Activated CD8-positive, alpha-beta memory T cell treated with anti-CD3 and anti-CD28 coated beads, Interleukin-2, amount 10 ng/mL, durations not matched to agents 7 days and 5 days (primary cell): ENCODE measurements around the gene GCC2. TPM values are rescaled to one million over a fixed set of nuclear protein-coding genes. Genes with fewer than 3 reads are reported as not detected.
"Not testable (repeated sequence)": the region's sequence is repeated elsewhere in the genome, so short reads cannot be mapped to it uniquely, and the experiment has no call there.

ENCODE experiments used
- ATAC-seq: fragments of 150-1000 bp; cut with Tn5 transposase; one replicate; pipeline ENCODE4 v1.10.0; 2021; ENCODE audit warnings: moderate library complexity
- CTCF ChIA-PET: fragments of 350-600 bp; sonication (Branson Sonifier 250); formaldehyde crosslinking; loops from one replicate; lab custom pipeline; 2021; ENCODE audit warnings: antibody characterized with exemption; lab: Charles Lee
- DNase-seq: peaks from one replicate; pipeline ENCODE4 v3.0.0-alpha.2; 2020
- H3K27ac Mint-ChIP-seq: one replicate; pipeline ENCODE4 v1.8.0; 2021; ENCODE audit warnings: mild to moderate bottlenecking, mixed read lengths
- H3K27me3 Mint-ChIP-seq: one replicate; pipeline ENCODE4 v1.8.0; 2021; ENCODE audit warnings: mixed read lengths
- H3K36me3 Mint-ChIP-seq: one replicate; pipeline ENCODE4 v1.8.0; 2021; ENCODE audit warnings: mild to moderate bottlenecking, mixed read lengths
- H3K4me1 Mint-ChIP-seq: one replicate; pipeline ENCODE4 v1.8.0; 2021; ENCODE audit warnings: mixed read lengths
- H3K4me3 Mint-ChIP-seq: one replicate; pipeline ENCODE4 v1.8.0; 2021; ENCODE audit warnings: mild to moderate bottlenecking, moderate library complexity, mixed read lengths
- H3K9me3 Mint-ChIP-seq: one replicate; pipeline ENCODE4 v1.8.0; 2022; ENCODE audit warnings: low read depth, mixed read lengths
- total RNA-seq, 2 experiments: library from RNA; stranded (reverse); gene quantifications; one replicate each; pipeline ENCODE4 v1.2.3, GENCODE V29; 2021

The GCC2 gene
- total RNA-seq, 2 experiments from 2014 or later, result 47.4 to 47.8 TPM

GRCh38 chr2:108547606-108548005 lies 98.6 kb downstream of the GCC2 start:
- DNase-seq (no peak), ATAC-seq (no peak)
- Mint-ChIP-seq H3K36me3 (peaks cover 12% of the 10 kb centered on the region), H3K27ac (no peak overlapping the region), H3K27me3 (no peaks in the 10 kb centered on the region), H3K4me3 (no peak overlapping the region), H3K4me1 (no peaks in the 10 kb centered on the region), H3K9me3 (no peaks in the 10 kb centered on the region)
- CTCF ChIA-PET, result no interaction called here

DNA sequence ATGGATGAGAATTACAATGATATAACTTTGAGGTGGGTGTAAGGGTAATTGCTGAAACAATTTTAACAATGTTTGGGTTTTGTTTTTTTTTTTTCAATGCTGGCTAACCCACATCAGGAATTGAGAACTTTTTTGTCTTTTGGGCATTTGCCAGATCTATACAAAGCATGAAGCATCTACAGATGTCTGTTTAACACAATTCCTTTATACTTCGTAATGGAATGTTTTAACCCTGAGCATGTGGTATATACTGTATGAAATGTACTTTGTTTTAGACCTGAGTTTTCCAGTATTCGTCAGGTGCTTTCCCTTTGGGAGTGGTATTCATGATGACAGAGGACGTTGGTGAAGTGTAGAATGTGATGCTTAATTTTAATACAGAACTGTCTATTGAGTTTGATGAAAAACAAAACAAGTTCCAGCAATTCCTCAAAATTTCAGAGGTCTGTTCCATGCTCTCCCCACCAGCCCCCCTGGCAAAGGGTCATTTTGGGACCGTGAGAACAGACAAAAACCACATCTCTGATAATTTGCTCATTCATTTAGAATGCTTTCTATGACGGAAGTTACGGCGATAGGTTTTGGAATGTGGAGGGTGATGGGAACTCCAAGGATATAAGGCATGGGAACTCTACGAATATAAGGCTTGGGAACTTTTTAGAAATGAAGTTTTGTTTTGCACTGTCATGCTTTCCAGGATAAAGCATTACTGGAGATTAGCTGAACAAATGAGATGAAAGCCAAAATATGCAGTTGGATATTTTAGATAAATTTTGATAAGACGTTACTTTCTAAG lies 99.4 kb downstream of the GCC2 start:
- Mint-ChIP-seq H3K27ac (no peak overlapping the region), H3K4me3 (no peak overlapping the region), H3K27me3 (no peaks in the 10 kb centered on the region), H3K36me3 (peaks cover 10% of the 10 kb centered on the region), H3K9me3 (no peaks in the 10 kb centered on the region), H3K4me1 (no peaks in the 10 kb centered on the region)
- ATAC-seq (no peak), DNase-seq (no peak)
- CTCF ChIA-PET, result no interaction called here

GRCh38 chr2:108552566-108552965 lies 103.6 kb downstream of the GCC2 start:
- Mint-ChIP-seq H3K27ac (no peak overlapping the region), H3K36me3 (peaks cover 4% of the 10 kb centered on the region), H3K27me3 (no peaks in the 10 kb centered on the region), H3K4me1 (no peaks in the 10 kb centered on the region), H3K4me3 (no peak overlapping the region), H3K9me3 (no peaks in the 10 kb centered on the region)
- CTCF ChIA-PET, result no interaction called here
- ATAC-seq (no peak), DNase-seq (no peak)

DNA sequence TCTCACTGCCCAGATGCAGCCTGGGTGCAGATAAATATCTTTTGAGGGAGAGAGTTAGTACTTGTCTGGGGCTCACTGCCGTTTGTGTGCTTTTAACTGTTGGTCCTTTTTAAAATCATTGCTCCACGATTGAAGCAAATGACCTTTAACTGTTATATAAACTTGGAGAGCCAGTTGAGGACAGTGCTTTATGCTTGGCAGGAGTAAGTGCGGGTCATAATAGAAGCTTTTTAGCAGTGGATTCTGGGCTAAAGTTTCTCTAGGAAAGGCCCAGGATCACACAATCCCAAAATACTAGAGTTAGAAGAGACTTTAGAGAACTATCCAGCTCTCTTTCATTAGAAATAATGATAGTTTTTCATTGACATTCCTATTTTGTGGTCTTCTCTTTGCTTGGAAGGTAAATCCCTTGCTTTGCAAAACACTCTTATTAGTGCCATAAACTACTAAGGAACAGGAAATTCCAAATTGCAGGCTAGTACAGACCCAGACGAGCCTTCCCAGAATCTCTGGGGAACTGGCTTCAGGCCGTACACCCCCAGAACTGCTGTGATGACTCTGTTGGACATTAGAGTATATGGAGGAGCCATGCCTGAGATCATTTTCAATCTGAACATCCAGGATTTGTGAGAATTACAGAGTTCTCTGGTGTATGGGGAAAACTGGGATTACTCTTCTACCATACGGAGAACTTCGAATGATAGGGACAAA lies 104.4 kb downstream of the GCC2 start:
- Mint-ChIP-seq H3K4me3 (no peak overlapping the region), H3K9me3 (no peaks in the 10 kb centered on the region), H3K27ac (no peak overlapping the region), H3K36me3 (peaks cover 3% of the 10 kb centered on the region), H3K4me1 (no peaks in the 10 kb centered on the region), H3K27me3 (no peaks in the 10 kb centered on the region)
- no peak for DNase-seq
- ATAC-seq, result no peak
- CTCF ChIA-PET, result no interaction called here

DNA sequence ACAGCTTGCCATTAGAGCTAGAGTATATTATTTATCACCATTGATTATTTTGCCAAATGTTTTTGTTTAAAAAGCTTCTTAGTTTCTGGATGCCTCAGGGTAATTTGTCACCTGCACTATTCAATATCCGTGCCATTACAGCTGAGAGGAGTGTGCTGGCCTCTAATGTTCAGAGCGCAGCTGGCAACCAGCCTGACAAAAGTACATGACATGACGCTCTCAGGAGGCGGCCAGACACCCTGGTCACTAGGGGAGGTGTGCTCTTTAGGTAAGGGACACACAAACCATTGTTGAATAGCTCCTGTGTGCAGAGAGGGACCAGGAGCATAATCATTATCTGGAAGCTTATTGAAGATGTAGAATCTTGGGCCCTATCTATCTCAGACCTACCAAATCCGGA lies 105.5 kb downstream of the GCC2 start:
- ATAC-seq, result no peak
- no peak for DNase-seq
- H3K4me1 Mint-ChIP-seq, result no peaks in the 10 kb centered on the region
- no peaks in the 10 kb centered on the region for H3K9me3 Mint-ChIP-seq
- CTCF ChIA-PET, result interaction anchor here (1.8 kb wide), 1 partner anchor 29 kb away, joined by 4 read pairs; no protein-coding TSS in a partner anchor
- peaks cover 3% of the 10 kb centered on the region for H3K36me3 Mint-ChIP-seq
- no peak overlapping the region for H3K27ac Mint-ChIP-seq
- H3K27me3 Mint-ChIP-seq, result no peaks in the 10 kb centered on the region
- H3K4me3 Mint-ChIP-seq, result no peak overlapping the region

DNA sequence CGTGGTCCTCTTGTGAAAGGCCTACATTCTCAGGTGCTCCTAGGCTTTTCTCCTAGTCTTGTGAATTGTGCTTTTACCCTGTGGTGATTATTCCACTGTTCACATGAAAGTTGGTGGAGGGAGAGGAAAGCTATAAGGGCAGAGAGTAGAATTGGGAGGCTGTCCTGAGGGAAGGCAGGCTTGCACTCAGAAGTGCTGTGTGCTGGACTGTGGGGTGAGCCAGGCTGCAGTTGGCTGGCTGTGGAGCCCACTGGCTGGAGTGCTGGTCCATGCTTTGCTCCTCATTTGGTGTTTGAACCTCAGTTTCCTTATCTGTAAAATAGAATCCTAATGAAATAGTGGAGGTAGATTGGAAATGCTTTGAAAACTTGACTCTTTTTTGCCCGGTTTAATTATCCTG lies 106.6 kb downstream of the GCC2 start:
- no peak for ATAC-seq
- Mint-ChIP-seq H3K27me3 (no peaks in the 10 kb centered on the region), H3K4me1 (no peaks in the 10 kb centered on the region)

GRCh38 chr2:108556581-108556980 lies 107.6 kb downstream of the GCC2 start:
- H3K36me3 Mint-ChIP-seq, H3K27ac Mint-ChIP-seq, H3K27me3 Mint-ChIP-seq, ATAC-seq, H3K9me3 Mint-ChIP-seq, CTCF ChIA-PET, H3K4me3 Mint-ChIP-seq, H3K4me1 Mint-ChIP-seq, DNase-seq: not testable (repeated sequence)

More for the DNA sequence above, 106.6 kb downstream of the GCC2 start:
- DNase-seq, result no peak
- no peak overlapping the region for H3K4me3 Mint-ChIP-seq
- peaks cover 3% of the 10 kb centered on the region for H3K36me3 Mint-ChIP-seq
- H3K9me3 Mint-ChIP-seq, result no peaks in the 10 kb centered on the region
- no peak overlapping the region for H3K27ac Mint-ChIP-seq
- CTCF ChIA-PET, result interaction anchor here (1.8 kb wide), 1 partner anchor 28 kb away, joined by 4 read pairs; no protein-coding TSS in a partner anchor

Other genes starting within 250 kb of the GCC2 start
- gene SULT1C3, start 209.2 kb upstream of the GCC2 start, total RNA-seq, result not detected
- gene SULT1C2, start 160.3 kb upstream of the GCC2 start, total RNA-seq, result not detected
- not detected for gene SULT1C4, start 71.3 kb upstream of the GCC2 start, total RNA-seq
- 10 to 100 TPM; 57.2 to 58.2 TPM for gene LIMS1, start 85.3 kb downstream of the GCC2 start, total RNA-seq